NB4 (cell line): ENCODE results near the gene DDI1.

Experiments used
- DNase-seq: peaks from one replicate; pipeline ENCODE4 v3.0.0; 2010; ENCODE audit warnings: low read depth
- H3K4me3 ChIP-seq: one replicate; pipeline ENCODE4 v1.5.1; 2011; ENCODE audit warnings: mild to moderate bottlenecking, low read depth, low read length, moderate library complexity
- CTCF ChIP-seq: IDR thresholded peaks from one replicate; pipeline ENCODE4 v1.5.1; 2012; ENCODE audit warnings: low read depth, low read length
- MYC ChIP-seq: IDR thresholded peaks from 2 replicates; pipeline ENCODE4 v1.6.1; 2011; ENCODE audit warnings: low read depth, low read length
- POLR2A ChIP-seq: IDR thresholded peaks from 2 replicates; pipeline ENCODE4 v1.6.1; 2011; ENCODE audit warnings: mild to moderate bottlenecking; ENCODE audit not compliant: insufficient read length; ENCODE audit errors: extremely low read depth
- TF ChIP-seq, protein P1 (sequence below): IDR thresholded peaks from 2 replicates; pipeline ENCODE4 v1.6.1; 2011; ENCODE audit warnings: low read depth, low read length

Gene DDI1

DNA sequence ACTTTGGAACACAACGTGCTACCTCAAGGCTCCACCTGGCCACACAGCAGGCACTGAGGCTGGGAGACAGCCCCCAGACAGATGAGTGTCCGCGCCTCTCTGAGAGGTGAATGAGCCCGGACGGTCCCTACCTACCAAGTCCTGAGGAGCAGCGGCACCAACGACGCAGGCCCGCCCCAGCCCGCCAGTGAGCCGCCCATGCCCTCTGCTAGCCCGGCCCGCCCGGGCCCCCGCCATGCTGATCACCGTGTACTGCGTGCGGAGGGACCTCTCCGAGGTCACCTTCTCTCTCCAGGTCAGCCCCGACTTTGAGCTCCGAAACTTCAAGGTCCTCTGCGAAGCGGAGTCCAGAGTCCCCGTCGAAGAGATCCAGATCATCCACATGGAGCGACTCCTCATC lies at the start of gene DDI1:
Gene DDI1 (plus strand): TSS at position 53 of the 400 bp plus-strand sequence. CDS start 183 bp downstream, at position 236.
- H3K4me3 ChIP-seq = no peak within 1 kb of the TSS
- DNase-seq = no peak
- TF ChIP-seq POLR2A = no peak
- TF ChIP-seq, protein P1, sequence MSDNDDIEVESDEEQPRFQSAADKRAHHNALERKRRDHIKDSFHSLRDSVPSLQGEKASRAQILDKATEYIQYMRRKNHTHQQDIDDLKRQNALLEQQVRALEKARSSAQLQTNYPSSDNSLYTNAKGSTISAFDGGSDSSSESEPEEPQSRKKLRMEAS = no peak
- TF ChIP-seq CTCF = no peak
- no peak for TF ChIP-seq MYC

- no peak overlapping the region for H3K4me3 ChIP-seq
- DNase-seq = no peak
- TF ChIP-seq CTCF (no peak), MYC (no peak), POLR2A (no peak)
- TF ChIP-seq, protein P1 = no peak
Measured at GRCh38 chr11:103987629-103988594, 48.5 kb upstream of the DDI1 start.

DNA sequence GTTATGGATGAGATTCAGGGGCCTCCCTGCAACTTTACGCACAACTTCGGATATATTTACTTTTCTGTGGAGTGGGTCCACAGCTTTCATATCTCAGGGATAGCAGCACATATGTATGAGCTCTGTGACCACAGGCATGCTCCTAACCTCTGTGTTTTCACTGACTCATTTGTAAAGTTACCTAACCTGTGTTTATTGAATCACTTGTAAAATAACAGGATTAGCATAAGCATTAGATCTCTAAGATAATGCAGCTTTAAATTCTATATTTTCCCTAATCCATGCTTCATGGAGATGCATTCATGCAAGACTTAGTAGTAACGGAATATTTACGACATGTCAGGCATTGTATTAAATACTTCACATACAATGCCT lies 47.9 kb upstream of the DDI1 start:
- DNase-seq = no peak
- H3K4me3 ChIP-seq = no peak overlapping the region
- TF ChIP-seq MYC = no peak

- TF ChIP-seq POLR2A (no peak), MYC (no peak), CTCF (no peak)
- TF ChIP-seq, protein P1 = no peak
- H3K4me3 ChIP-seq = no peak overlapping the region
- no peak for DNase-seq
Measured at GRCh38 chr11:103993507-103993906, 42.9 kb upstream of the DDI1 start.

DNA sequence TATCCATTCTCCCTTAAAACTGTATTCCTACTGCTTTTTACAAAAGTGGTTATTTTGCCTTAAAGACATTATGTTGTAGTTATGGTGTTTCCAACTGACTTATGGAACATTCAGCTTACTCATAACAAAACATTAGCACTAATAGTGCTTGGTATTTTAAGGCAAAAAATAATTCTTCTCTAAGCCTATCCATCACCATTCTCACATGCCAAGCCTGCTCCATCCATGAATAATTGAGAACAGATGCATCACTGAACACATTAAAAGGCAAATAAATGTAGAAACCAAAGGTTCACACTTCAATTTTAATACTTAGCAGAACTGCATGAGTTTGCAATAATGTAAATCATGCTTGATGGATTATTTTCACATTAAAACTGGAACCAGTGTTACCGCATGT lies 42.3 kb upstream of the DDI1 start:
- TF ChIP-seq, protein P1 = no peak
- TF ChIP-seq POLR2A = no peak
- TF ChIP-seq MYC = no peak
- TF ChIP-seq CTCF = no peak
- no peak for DNase-seq
- no peak overlapping the region for H3K4me3 ChIP-seq

DNA sequence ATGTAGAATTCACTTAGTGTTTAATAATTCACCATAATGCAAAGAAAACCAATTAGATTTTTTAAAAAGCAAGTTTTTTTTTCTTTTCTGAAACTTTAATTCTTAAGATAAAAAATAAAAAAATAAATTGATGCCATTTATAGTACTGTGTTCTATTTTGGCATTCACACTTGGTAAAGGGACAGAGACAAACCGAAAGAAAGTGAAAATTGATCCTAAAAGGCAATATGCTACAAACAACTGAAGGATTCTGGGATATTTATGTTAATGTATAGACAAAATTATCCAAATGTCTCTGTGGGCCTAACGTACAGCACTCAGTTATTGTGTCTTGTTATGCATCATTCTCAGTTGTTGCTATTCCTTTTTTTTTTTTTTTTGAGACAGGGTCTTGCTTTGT lies 41.9 kb upstream of the DDI1 start:
- no peak for DNase-seq
- H3K4me3 ChIP-seq = no peak overlapping the region
- TF ChIP-seq CTCF (no peak), POLR2A (no peak), MYC (no peak)
- TF ChIP-seq, protein P1 = no peak
